Stimulated activated CD8-positive, alpha-beta memory T cell treated with anti-CD3 and anti-CD28 coated beads, Interleukin-4, amount 100 ng/mL, for 24 hours (primary cell): ENCODE measurements around the gene MLST8.
"Not testable (repeated sequence)": the region's sequence is repeated elsewhere in the genome, so short reads cannot be mapped to it uniquely, and the experiment has no call there.

Experiments
- DNase-seq: peaks from one replicate; pipeline ENCODE4 v3.0.0-alpha.2; 2020; ENCODE audit warnings: low read depth

MLST8 gene

GRCh38 chr16:2246301-2246885 is 41.1 kb downstream of the MLST8 start:
- no peak for DNase-seq

- DNase-seq, result peak; percentile 22
Measured at GRCh38 chr16:2250652-2251295, 45.5 kb downstream of the MLST8 start.

GRCh38 chr16:2251296-2252111 is 46.2 kb downstream of the MLST8 start, which contains the start of gene ECI1:
Gene ECI1, minus strand, starts transcription at chr16:2251587. Its CDS starts 21 bp downstream, at chr16:2251566.
- DNase-seq, result peak; percentile 79

GRCh38 chr16:2252806-2253148 is 47.5 kb downstream of the MLST8 start:
- no peak for DNase-seq

GRCh38 chr16:2253293-2253692 is 48.0 kb downstream of the MLST8 start:
- no peak for DNase-seq

- DNase-seq, result no peak
Measured at GRCh38 chr16:2256531-2257140, 51.4 kb downstream of the MLST8 start.

- DNase-seq, result no peak
Measured at GRCh38 chr16:2257726-2258125, 52.5 kb downstream of the MLST8 start.

- DNase-seq, result not testable (repeated sequence)
Measured at GRCh38 chr16:2258530-2258929, 53.3 kb downstream of the MLST8 start.
